ENCODE results near the gene ZNF804B. TPM values are rescaled to one million over a fixed set of nuclear protein-coding genes. Genes with fewer than 3 reads are reported as not detected.

Gene ZNF804B
- total and polyA plus RNA-seq, 2 of the 4 experiments (the other 2 are of a cell fraction): not detected

GRCh38 chr7:89160107-89160506 is 400.6 kb downstream of the ZNF804B start:
- Histone ChIP-seq H2BK5ac (ENCODE audit: low read depth, low read length, poor library complexity, severe bottlenecking) (no peak overlapping the region), H3K18ac (ENCODE audit: low read depth, low read length) (no peak overlapping the region), H3K23ac (ENCODE audit: low read depth, low read length) (no peak overlapping the region), H2AK5ac (ENCODE audit: low read depth, low read length) (no peak overlapping the region), H3K4me3 (ENCODE audit: insufficient read depth, low read depth, low read length) (no peak overlapping the region), H4K5ac (ENCODE audit: low read depth, low read length) (no peak overlapping the region), H3K4ac (ENCODE audit: low read depth, low read length) (no peak overlapping the region), H3K14ac (replicated peaks; ENCODE audit: low read depth, low read length) (no peak overlapping the region), H3K27ac (ENCODE audit: insufficient read depth, low read length) (no peak overlapping the region), H2BK120ac (ENCODE audit: low read depth, low read length) (no peak overlapping the region), H3K56ac (ENCODE audit: extremely low read depth, insufficient read depth, low read length) (no peak overlapping the region), H4K8ac (ENCODE audit: low read depth in 2 of 2, low read length in 2 of 2) (no peak overlapping the region), H2AFZ (replicated peaks; ENCODE audit: low read length, poor library complexity) (no peak overlapping the region), H3K79me1 (ENCODE audit: low read depth in 1 of 2, low read length in 2 of 2) (no peaks in the 10 kb centered on the region), H4K20me1 (ENCODE audit: insufficient read depth, low read length) (no peaks in the 10 kb centered on the region), H3K4me1 (ENCODE audit: control insufficient read depth, insufficient read depth, low read length) (no peaks in the 10 kb centered on the region), H3K4me2 (ENCODE audit: low read depth, low read length) (no peak overlapping the region), H2AK9ac (replicated peaks; ENCODE audit: low read depth, low read length, poor library complexity) (no peak overlapping the region), H2BK20ac (ENCODE audit: low read depth, low read length) (no peak overlapping the region), H3K27me3 (ENCODE audit: control insufficient read depth, insufficient read depth, low read length) (no peaks in the 10 kb centered on the region), H2BK15ac (ENCODE audit: low read depth, low read length) (no peak overlapping the region), H3K9me3 (ENCODE audit: control insufficient read depth, insufficient read depth, low read length) (peaks cover 3% of the 10 kb centered on the region; the same call in 1 of the 2 replicates), H3K9ac (ENCODE audit: low read depth, low read length) (no peak overlapping the region), H3K9me1 (ENCODE audit: insufficient read depth, low read length) (no peaks in the 10 kb centered on the region), H4K91ac (ENCODE audit: insufficient read depth, low read depth, low read length) (no peak overlapping the region), H3K36me3 (ENCODE audit: control insufficient read depth, insufficient read depth, low read length) (no peaks in the 10 kb centered on the region)
- ChIA-PET CTCF (no interaction called here), POLR2A (ENCODE audit: unreplicated experiment) (no interaction called here)
- ATAC-seq (ENCODE audit: low read depth) (no peak), DNase-seq (no peak)
- dilution Hi-C loops (cut with HindIII; ENCODE audit: low sequenced_read_pairs, unreplicated experiment): no loop called here
- WGBS, 2 experiments (ENCODE audit: extremely low coverage in 2 of 2, insufficient read length in 1 of 2): no CpG with 5 or more reads among the region's 2 CpGs
- in situ Hi-C loops (cut with MboI; ENCODE audit: low sequenced_read_pairs): no loop called here
- no TSS peak for BruUV-seq (replicated peaks)
- intact Hi-C loops (cut with micrococcal nuclease): no loop called here
- no peak for TF ChIP-seq NFE2L2 (IDR thresholded peaks at IDR 0.05; ENCODE audit: low read depth, low read length)
- TF ChIP-seq CEBPB (IDR thresholded peaks at IDR 0.05; ENCODE audit: low read depth, low read length): no peak
- TF ChIP-seq, protein P1, sequence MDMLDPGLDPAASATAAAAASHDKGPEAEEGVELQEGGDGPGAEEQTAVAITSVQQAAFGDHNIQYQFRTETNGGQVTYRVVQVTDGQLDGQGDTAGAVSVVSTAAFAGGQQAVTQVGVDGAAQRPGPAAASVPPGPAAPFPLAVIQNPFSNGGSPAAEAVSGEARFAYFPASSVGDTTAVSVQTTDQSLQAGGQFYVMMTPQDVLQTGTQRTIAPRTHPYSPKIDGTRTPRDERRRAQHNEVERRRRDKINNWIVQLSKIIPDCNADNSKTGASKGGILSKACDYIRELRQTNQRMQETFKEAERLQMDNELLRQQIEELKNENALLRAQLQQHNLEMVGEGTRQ (IDR thresholded peaks at IDR 0.05; ENCODE audit: low read depth, low read length): no peak
- TF ChIP-seq SMC3 (IDR thresholded peaks at IDR 0.05; ENCODE audit: low read depth, low read length): no peak
- TF ChIP-seq BHLHE40 (IDR thresholded peaks at IDR 0.05; ENCODE audit: low read depth, low read length): no peak
- no peak for TF ChIP-seq CTCF (conservative IDR thresholded peaks at IDR 0.05; ENCODE audit: low read depth, low read length)
- TF ChIP-seq, protein P2, sequence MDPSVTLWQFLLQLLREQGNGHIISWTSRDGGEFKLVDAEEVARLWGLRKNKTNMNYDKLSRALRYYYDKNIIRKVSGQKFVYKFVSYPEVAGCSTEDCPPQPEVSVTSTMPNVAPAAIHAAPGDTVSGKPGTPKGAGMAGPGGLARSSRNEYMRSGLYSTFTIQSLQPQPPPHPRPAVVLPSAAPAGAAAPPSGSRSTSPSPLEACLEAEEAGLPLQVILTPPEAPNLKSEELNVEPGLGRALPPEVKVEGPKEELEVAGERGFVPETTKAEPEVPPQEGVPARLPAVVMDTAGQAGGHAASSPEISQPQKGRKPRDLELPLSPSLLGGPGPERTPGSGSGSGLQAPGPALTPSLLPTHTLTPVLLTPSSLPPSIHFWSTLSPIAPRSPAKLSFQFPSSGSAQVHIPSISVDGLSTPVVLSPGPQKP (IDR thresholded peaks at IDR 0.05; ENCODE audit: borderline replicate concordance, low read depth, low read length): no peak
- no peak for TF ChIP-seq FOS (IDR thresholded peaks at IDR 0.05; ENCODE audit: low read depth, low read length)
- no peak for TF ChIP-seq RFX5 (IDR thresholded peaks at IDR 0.05; ENCODE audit: low read depth, low read length)
